Neural progenitor cell (in vitro differentiated cells): ENCODE measurements around the gene OPRL1. TPM values are rescaled to one million over a fixed set of nuclear protein-coding genes. Genes with fewer than 3 reads are reported as not detected.

Experiments used
- DNase-seq: peaks from one replicate; pipeline ENCODE4 v3.0.0-alpha.2; 2016; ENCODE audit warnings: low spot score
- H2AFZ ChIP-seq: fragments of 200-600 bp; sonication (generic); replicated peaks from 2 replicates; pipeline ENCODE4 v1.6.1; 2016; ENCODE audit warnings: antibody characterized with exemption
- H3F3A ChIP-seq: fragments of 200-600 bp; sonication (generic); 2 replicates; pipeline ENCODE4 v1.6.1; 2016; ENCODE audit warnings: antibody characterized with exemption, low read depth
- H3K27ac ChIP-seq: fragments of 200-600 bp; sonication (generic); 2 replicates; pipeline ENCODE4 v1.5.1; 2016; ENCODE audit warnings: mild to moderate bottlenecking
- H3K27me3 ChIP-seq: fragments of 200-600 bp; sonication (generic); 2 replicates; pipeline ENCODE4 v1.6.1; 2016; ENCODE audit warnings: mild to moderate bottlenecking, moderate library complexity
- H3K36me3 ChIP-seq: fragments of 200-600 bp; sonication (generic); 2 replicates; pipeline ENCODE4 v1.5.1; 2016
- H3K4me1 ChIP-seq: fragments of 200-600 bp; sonication (generic); 2 replicates; pipeline ENCODE4 v1.6.1; 2016; ENCODE audit warnings: mixed run types
- H3K4me2 ChIP-seq: fragments of 200-600 bp; sonication (generic); 2 replicates; pipeline ENCODE4 v1.6.1; 2016
- H3K4me3 ChIP-seq: fragments of 200-600 bp; sonication (generic); 2 replicates; pipeline ENCODE4 v1.5.1; 2016
- H3K79me2 ChIP-seq: fragments of 200-600 bp; sonication (generic); 2 replicates; pipeline ENCODE4 v1.6.1; 2016; ENCODE audit warnings: low read depth
- H3K9ac ChIP-seq: fragments of 200-600 bp; sonication (generic); 2 replicates; pipeline ENCODE4 v1.6.1; 2016
- H3K9me3 ChIP-seq: fragments of 200-600 bp; sonication (generic); 2 replicates; pipeline ENCODE4 v1.5.1; 2016; ENCODE audit warnings: low read depth
- H4K20me1 ChIP-seq: fragments of 200-600 bp; sonication (generic); 2 replicates; pipeline ENCODE4 v1.6.1; 2016; ENCODE audit warnings: low read depth
- H3K27ac Mint-ChIP-seq: 3 replicates; pipeline ENCODE4 v1.8.0; 2021; ENCODE audit warnings: mixed read lengths
- H3K27me3 Mint-ChIP-seq: 2 replicates; pipeline ENCODE4 v1.8.0; 2022; ENCODE audit warnings: low read depth, mild to moderate bottlenecking, inconsistent platforms, moderate library complexity, mixed read lengths; ENCODE audit not compliant: insufficient read depth
- H3K36me3 Mint-ChIP-seq: 3 replicates; pipeline ENCODE4 v1.8.0; 2021; ENCODE audit warnings: mixed read lengths
- H3K4me1 Mint-ChIP-seq: 3 replicates; pipeline ENCODE4 v1.8.0; 2021; ENCODE audit warnings: mixed read lengths
- H3K4me3 Mint-ChIP-seq: 3 replicates; pipeline ENCODE4 v1.8.0; 2021; ENCODE audit warnings: mild to moderate bottlenecking, moderate library complexity, mixed read lengths
- H3K9me3 Mint-ChIP-seq: 3 replicates; pipeline ENCODE4 v1.8.0; 2020; ENCODE audit warnings: mixed read lengths
- CTCF ChIP-seq: fragments of 200-600 bp; sonication (generic); IDR thresholded peaks from 2 replicates; pipeline ENCODE4 v1.5.1; 2017; ENCODE audit warnings: antibody characterized with exemption, mild to moderate bottlenecking
- EZH2 ChIP-seq: fragments of 200-600 bp; sonication (generic); IDR thresholded peaks from 2 replicates; pipeline ENCODE4 v1.6.1; 2017; ENCODE audit warnings: antibody characterized with exemption, mild to moderate bottlenecking, moderate library complexity
- EZH2phosphoT487 ChIP-seq: fragments of 200-600 bp; sonication (generic); IDR thresholded peaks from 2 replicates; pipeline ENCODE4 v1.6.1; 2017; ENCODE audit warnings: antibody characterized with exemption
- total RNA-seq: library from RNA; depleted of rRNA; stranded (reverse); fragments of >200 nt; gene quantifications from 2 replicates; pipeline ENCODE4 v1.2.3, GENCODE V29; 2015; ENCODE audit warnings: low replicate concordance

OPRL1 gene
- total RNA-seq, 1 donor from 2014 or later, result 1.3 TPM

GRCh38 chr20:64143018-64143801, 63.3 kb downstream of the OPRL1 start:
- H3K27me3 ChIP-seq, result no peaks in the 10 kb centered on the region
- no peak overlapping the region for H3K4me3 Mint-ChIP-seq
- no peaks in the 10 kb centered on the region for H3K36me3 ChIP-seq
- H3K27ac ChIP-seq, result no peak overlapping the region
- H3K9ac ChIP-seq, result no peak overlapping the region
- H3K27ac Mint-ChIP-seq, result peak overlapping the region; percentile 54
- H3K79me2 ChIP-seq, result no peaks in the 10 kb centered on the region
- peaks cover 39% of the 10 kb centered on the region for H3K4me1 Mint-ChIP-seq
- H3K27me3 Mint-ChIP-seq, result peaks cover 7% of the 10 kb centered on the region
- H3K9me3 ChIP-seq, result no peaks in the 10 kb centered on the region
- peak; percentile 30 for DNase-seq
- H4K20me1 ChIP-seq, result peaks cover 4% of the 10 kb centered on the region
- H3K9me3 Mint-ChIP-seq, result peaks cover 14% of the 10 kb centered on the region
- H3K4me2 ChIP-seq, result no peak overlapping the region
- TF ChIP-seq EZH2, result no peak
- no peak for TF ChIP-seq CTCF
- no peak for TF ChIP-seq EZH2phosphoT487
- H3K4me1 ChIP-seq, result peaks cover 53% of the 10 kb centered on the region
- H3K4me3 ChIP-seq, result no peak overlapping the region
- H2AFZ ChIP-seq, result no peak overlapping the region
- H3F3A ChIP-seq, result peaks cover 34% of the 10 kb centered on the region
- peaks cover 3% of the 10 kb centered on the region for H3K36me3 Mint-ChIP-seq

- H4K20me1 ChIP-seq, result peaks cover 4% of the 10 kb centered on the region
- H3K79me2 ChIP-seq, result no peaks in the 10 kb centered on the region
- H2AFZ ChIP-seq, result no peak overlapping the region
- no peaks in the 10 kb centered on the region for H3K9me3 ChIP-seq
- peaks cover 34% of the 10 kb centered on the region for H3K4me1 Mint-ChIP-seq
- H3K36me3 Mint-ChIP-seq, result peaks cover 3% of the 10 kb centered on the region
- no peaks in the 10 kb centered on the region for H3K36me3 ChIP-seq
- peak overlapping the region; percentile 23 for H3K27ac Mint-ChIP-seq
- no peak overlapping the region for H3K4me3 Mint-ChIP-seq
- no peak overlapping the region for H3K4me3 ChIP-seq
- no peak overlapping the region for H3K27ac ChIP-seq
- peaks cover 7% of the 10 kb centered on the region for H3K27me3 Mint-ChIP-seq
- peaks cover 46% of the 10 kb centered on the region for H3K4me1 ChIP-seq
- no peak overlapping the region for H3K4me2 ChIP-seq
- peaks cover 14% of the 10 kb centered on the region for H3K9me3 Mint-ChIP-seq
- no peaks in the 10 kb centered on the region for H3K27me3 ChIP-seq
- no peak for DNase-seq
- H3F3A ChIP-seq, result peaks cover 34% of the 10 kb centered on the region
- TF ChIP-seq CTCF, result no peak
- no peak for TF ChIP-seq EZH2
- no peak for TF ChIP-seq EZH2phosphoT487
- H3K9ac ChIP-seq, result no peak overlapping the region
Measured at GRCh38 chr20:64144144-64144912, 64.4 kb downstream of the OPRL1 start.

GRCh38 chr20:64145458-64146300, 65.8 kb downstream of the OPRL1 start:
- Histone ChIP-seq H3K4me2 (peak overlapping the region; percentile 68), H3F3A (peaks cover 25% of the 10 kb centered on the region), H3K36me3 (no peaks in the 10 kb centered on the region), H3K27me3 (no peaks in the 10 kb centered on the region), H4K20me1 (peaks cover 4% of the 10 kb centered on the region), H3K27ac (peak overlapping the region; percentile 35), H3K4me1 (peaks cover 35% of the 10 kb centered on the region), H2AFZ (no peak overlapping the region), H3K4me3 (no peak overlapping the region), H3K79me2 (no peaks in the 10 kb centered on the region), H3K9me3 (no peaks in the 10 kb centered on the region), H3K9ac (no peak overlapping the region)
- Mint-ChIP-seq H3K9me3 (peaks cover 14% of the 10 kb centered on the region), H3K27me3 (peaks cover 16% of the 10 kb centered on the region), H3K4me3 (no peak overlapping the region), H3K36me3 (peaks cover 3% of the 10 kb centered on the region), H3K27ac (no peak overlapping the region), H3K4me1 (peaks cover 23% of the 10 kb centered on the region)
- no peak for DNase-seq
- TF ChIP-seq EZH2phosphoT487 (no peak), CTCF (peak; percentile 42)
